HCT116 (cell line): ENCODE measurements around the gene CTTNBP2. TPM values are rescaled to one million over a fixed set of nuclear protein-coding genes. Genes with fewer than 3 reads are reported as not detected.

Source experiments
- ATAC-seq: fragments of 200-7000 bp; cut with Tn5 transposase; 2 replicates; pipeline ENCODE4 v1.9.1; 2020; ENCODE audit warnings: mild to moderate bottlenecking, moderate library complexity
- BruUV-seq: library from RNA; stranded (reverse); fragments of 400-500 nt; replicated peaks from 2 replicates; lab custom pipeline; 2021; lab: Mats Ljungman, UMichigan
- CTCF ChIA-PET: fragments of 300-600 bp; sonication (Branson Sonifier 250); formaldehyde crosslinking; loops from one replicate; lab custom pipeline; 2021; ENCODE audit warnings: antibody characterized with exemption; lab: Charles Lee
- POLR2A ChIA-PET: fragments of 300-600, 350-600 bp; sonication (Branson Sonifier 250); formaldehyde crosslinking; loops from one replicate; lab custom pipeline; 2021; ENCODE audit warnings: antibody characterized with exemption; lab: Charles Lee
- RAD21 ChIA-PET, 2 experiments: fragments of 300-600 bp; sonication (Branson Sonifier 250); formaldehyde crosslinking; loops; one replicate each; lab custom pipeline; 2023; ENCODE audit warnings: low total read pairs in 2 of 2; ENCODE audit not compliant: uncharacterized antibody in 2 of 2, unreplicated experiment in 2 of 2, low non-redundant PET in 1 of 2; lab: Charles Lee
- DNase-seq: peaks from one replicate; pipeline ENCODE4 v3.0.0-alpha.2; 2010; ENCODE audit warnings: low read depth, low spot score
- H2AFZ ChIP-seq: fragments of 200-600 bp; shearing (Covaris generic), sonication (generic); 2 replicates; pipeline ENCODE4 v1.6.1; 2017; ENCODE audit warnings: low read depth, mixed run types, mixed read lengths, antibody characterized with exemption, low read length; ENCODE audit not compliant: poor library complexity, severe bottlenecking
- H3K27ac ChIP-seq: 2 replicates; pipeline ENCODE4 v1.5.1; 2012; ENCODE audit warnings: low read depth, low read length
- H3K27me3 ChIP-seq: fragments of 200-600 bp; sonication (generic); 2 replicates; pipeline ENCODE4 v1.6.1; 2016; ENCODE audit warnings: mixed run types, low read length, mixed read lengths; ENCODE audit not compliant: insufficient read depth
- H3K36me3 ChIP-seq, 2 experiments: fragments of 200-500 bp in 1 of 2; fragments of 200-600 bp in 1 of 2; sonication (Bioruptor generic) in 1 of 2; sonication (generic) in 1 of 2; 2 replicates each; pipeline versions ENCODE4 v1.5.1 to v1.6.1; 2014 to 2016; ENCODE audit warnings: low read length in 2 of 2, inconsistent platforms in 1 of 2, mixed read lengths in 1 of 2, mixed run types in 1 of 2; ENCODE audit not compliant: insufficient read depth in 2 of 2, control insufficient read depth in 1 of 2
- H3K4me1 ChIP-seq, 2 experiments: fragments of 200-600 bp in 1 of 2; sonication (generic) in 1 of 2; 2 replicates each; pipeline versions ENCODE4 v1.5.1 to v1.6.1; 2012 to 2017; ENCODE audit warnings: low read length in 2 of 2, inconsistent platforms in 1 of 2, mild to moderate bottlenecking in 1 of 2, mixed read lengths in 1 of 2, mixed run types in 1 of 2, moderate library complexity in 1 of 2; ENCODE audit not compliant: insufficient read depth in 2 of 2, control insufficient read depth in 1 of 2
- H3K4me2 ChIP-seq: fragments of 200-600 bp; sonication (generic); 2 replicates; pipeline ENCODE4 v1.6.1; 2017; ENCODE audit warnings: mixed run types, low read length, mixed read lengths
- H3K4me3 ChIP-seq, 2 experiments: fragments of 200-600 bp in 1 of 2; sonication (generic) in 1 of 2; replicated peaks in 1 of 2; 2 replicates each; pipeline ENCODE4 v1.5.1; 2011 to 2016; ENCODE audit warnings: low read length in 2 of 2, control low read depth in 1 of 2, low read depth in 1 of 2, mild to moderate bottlenecking in 1 of 2, mixed read lengths in 1 of 2, mixed run types in 1 of 2
- H3K79me2 ChIP-seq: fragments of 200-600 bp; sonication (generic); 2 replicates; pipeline ENCODE4 v1.6.1; 2017; ENCODE audit warnings: mild to moderate bottlenecking, mixed run types, low read length, moderate library complexity, mixed read lengths; ENCODE audit not compliant: insufficient read depth
- H3K9ac ChIP-seq: fragments of 200-600 bp; sonication (generic); 2 replicates; pipeline ENCODE4 v1.6.1; 2016; ENCODE audit warnings: low read length, mixed read lengths
- H3K9me2 ChIP-seq: fragments of 200-600 bp; sonication (generic), shearing (Covaris generic); 2 replicates; pipeline ENCODE4 v1.6.1; 2017; ENCODE audit warnings: mixed run types, mild to moderate bottlenecking, moderate library complexity; ENCODE audit not compliant: insufficient read depth
- H3K9me3 ChIP-seq, 2 experiments: fragments of 200-500 bp in 1 of 2; fragments of 200-600 bp in 1 of 2; sonication (Bioruptor generic) in 1 of 2; sonication (generic) in 1 of 2; 2 replicates each; pipeline ENCODE4 v1.6.1; 2014 to 2017; ENCODE audit warnings: low read length in 2 of 2, mixed read lengths in 2 of 2, inconsistent platforms in 1 of 2, low read depth in 1 of 2, mild to moderate bottlenecking in 1 of 2, mixed run types in 1 of 2, moderate library complexity in 1 of 2; ENCODE audit not compliant: control insufficient read depth in 1 of 2, insufficient read depth in 1 of 2
- H4K20me1 ChIP-seq: fragments of 200-600 bp; sonication (generic), shearing (Covaris generic); 2 replicates; pipeline ENCODE4 v1.6.1; 2017; ENCODE audit warnings: mixed run types, mild to moderate bottlenecking, moderate library complexity; ENCODE audit not compliant: insufficient read depth
- ELF1 ChIP-seq: IDR thresholded peaks from 2 replicates; pipeline ENCODE4 v1.6.1; 2012; ENCODE audit warnings: low read depth, borderline replicate concordance
- EZH2 ChIP-seq: fragments of 200-600 bp; sonication (generic); IDR thresholded peaks from 2 replicates; pipeline ENCODE4 v1.6.1; 2017; ENCODE audit warnings: antibody characterized with exemption, mixed run types
- FOSL1 ChIP-seq: IDR thresholded peaks from 2 replicates; pipeline ENCODE4 v1.6.1; 2012; ENCODE audit warnings: low read depth
- JUND ChIP-seq: IDR thresholded peaks from 2 replicates; pipeline ENCODE4 v1.6.1; 2012
- POLR2A ChIP-seq: IDR thresholded peaks from 2 replicates; pipeline ENCODE4 v1.7.0; 2011; ENCODE audit warnings: borderline replicate concordance; ENCODE audit not compliant: insufficient read depth, insufficient read length; ENCODE audit errors: extremely low read depth
- POLR2AphosphoS5 ChIP-seq: IDR thresholded peaks from 2 replicates; pipeline ENCODE4 v1.6.1; 2011; ENCODE audit warnings: mild to moderate bottlenecking, low read depth, low read length, moderate library complexity
- REST ChIP-seq: IDR thresholded peaks from 2 replicates; pipeline ENCODE4 v1.6.1; 2012; ENCODE audit warnings: low read depth
- TCF7L2 ChIP-seq: IDR thresholded peaks from 2 replicates; pipeline ENCODE4 v1.7.0; 2011; ENCODE audit warnings: borderline replicate concordance, inconsistent platforms; ENCODE audit not compliant: insufficient read depth, insufficient read length; ENCODE audit errors: extremely low read depth
- ZBTB33 ChIP-seq: IDR thresholded peaks from 2 replicates; pipeline ENCODE4 v1.6.1; 2011; ENCODE audit warnings: mild to moderate bottlenecking, low read length, moderate library complexity; ENCODE audit not compliant: insufficient replicate concordance; ENCODE audit errors: extremely low read depth
- ZNF274 ChIP-seq: fragments of 200-500 bp; sonication (Bioruptor generic); IDR thresholded peaks from 2 replicates; pipeline ENCODE4 v1.6.1; 2014; ENCODE audit warnings: mild to moderate bottlenecking, low read depth, low read length, inconsistent platforms
- intact Hi-C: fragments of 100-400 bp; cut with micrococcal nuclease; formaldehyde crosslinking; loops from 2 replicates; pipeline ENCODE4 v1.10.0; 2022
- total RNA-seq: library from RNA; stranded (reverse); gene quantifications from one replicate; pipeline ENCODE4 v1.2.1, GENCODE V29; 2021; ENCODE audit not compliant: unreplicated experiment

CTTNBP2 gene
- total RNA-seq, 1 experiment from 2014 or later, result 5.4 TPM

GRCh38 chr7:117767951-117768350 is 105.3 kb downstream of the CTTNBP2 start:
- H3K9me3 ChIP-seq, result no peaks in the 10 kb centered on the region
- H3K27ac ChIP-seq, result no peak overlapping the region
- intact Hi-C loops, result no loop called here
- TF ChIP-seq POLR2AphosphoS5 (no peak), ZNF274 (no peak), ZBTB33 (no peak), FOSL1 (no peak), ELF1 (no peak), JUND (no peak)
- TF ChIP-seq, all 23 proteins: peak for 0
- Histone ChIP-seq H3K36me3 (no peaks in the 10 kb centered on the region), H3K4me3 (no peak overlapping the region), H3K79me2 (no peaks in the 10 kb centered on the region), H3K4me2 (no peak overlapping the region), H3K9ac (no peak overlapping the region), H3K27me3 (no peaks in the 10 kb centered on the region), H4K20me1 (no peaks in the 10 kb centered on the region), H3K9me2 (0 out of 2 replicates have a peak, but pooled peaks cover 3% of the 10 kb centered on the region), H2AFZ (no peak overlapping the region), H3K4me1 (no peaks in the 10 kb centered on the region)
- POLR2A ChIA-PET, result no interaction called here
- CTCF ChIA-PET, result no interaction called here
- DNase-seq (no peak), ATAC-seq (no peak)
- no TSS peak for BruUV-seq
- RAD21 ChIA-PET, result no interaction called here

GRCh38 chr7:117766913-117767312 is 106.3 kb downstream of the CTTNBP2 start:
- no peak overlapping the region for H3K27ac ChIP-seq
- no peaks in the 10 kb centered on the region for H4K20me1 ChIP-seq
- no peak for ATAC-seq
- TF ChIP-seq TCF7L2 (no peak), POLR2A (no peak), REST (no peak), EZH2 (no peak)
- ChIA-PET RAD21 (no interaction called here), CTCF (no interaction called here), POLR2A (no interaction called here)
- intact Hi-C loops, result no loop called here
- no peaks in the 10 kb centered on the region for H3K36me3 ChIP-seq
- H3K79me2 ChIP-seq, result no peaks in the 10 kb centered on the region
- H3K4me2 ChIP-seq, result no peak overlapping the region
- H3K9me2 ChIP-seq, result 0 out of 2 replicates have a peak, but pooled peaks cover 3% of the 10 kb centered on the region
- no TSS peak for BruUV-seq
- H3K4me3 ChIP-seq, result no peak overlapping the region
- no peak for DNase-seq
- no peaks in the 10 kb centered on the region for H3K4me1 ChIP-seq
- no peaks in the 10 kb centered on the region for H3K27me3 ChIP-seq
- H3K9ac ChIP-seq, result no peak overlapping the region
- no peaks in the 10 kb centered on the region for H3K9me3 ChIP-seq
- no peak overlapping the region for H2AFZ ChIP-seq
